GM21825 (cell line): ENCODE results near the gene ZFYVE28.
"Not testable (repeated sequence)": the region's sequence is repeated elsewhere in the genome, so short reads cannot be mapped to it uniquely, and the experiment has no call there.

Experiments used
- ATAC-seq: cut with Tn5 transposase; IDR thresholded peaks from one replicate; pipeline ENCODE4 v1.9.1; 2021; ENCODE audit warnings: mild to moderate bottlenecking, moderate library complexity; ENCODE audit not compliant: unreplicated experiment

The ZFYVE28 gene

DNA sequence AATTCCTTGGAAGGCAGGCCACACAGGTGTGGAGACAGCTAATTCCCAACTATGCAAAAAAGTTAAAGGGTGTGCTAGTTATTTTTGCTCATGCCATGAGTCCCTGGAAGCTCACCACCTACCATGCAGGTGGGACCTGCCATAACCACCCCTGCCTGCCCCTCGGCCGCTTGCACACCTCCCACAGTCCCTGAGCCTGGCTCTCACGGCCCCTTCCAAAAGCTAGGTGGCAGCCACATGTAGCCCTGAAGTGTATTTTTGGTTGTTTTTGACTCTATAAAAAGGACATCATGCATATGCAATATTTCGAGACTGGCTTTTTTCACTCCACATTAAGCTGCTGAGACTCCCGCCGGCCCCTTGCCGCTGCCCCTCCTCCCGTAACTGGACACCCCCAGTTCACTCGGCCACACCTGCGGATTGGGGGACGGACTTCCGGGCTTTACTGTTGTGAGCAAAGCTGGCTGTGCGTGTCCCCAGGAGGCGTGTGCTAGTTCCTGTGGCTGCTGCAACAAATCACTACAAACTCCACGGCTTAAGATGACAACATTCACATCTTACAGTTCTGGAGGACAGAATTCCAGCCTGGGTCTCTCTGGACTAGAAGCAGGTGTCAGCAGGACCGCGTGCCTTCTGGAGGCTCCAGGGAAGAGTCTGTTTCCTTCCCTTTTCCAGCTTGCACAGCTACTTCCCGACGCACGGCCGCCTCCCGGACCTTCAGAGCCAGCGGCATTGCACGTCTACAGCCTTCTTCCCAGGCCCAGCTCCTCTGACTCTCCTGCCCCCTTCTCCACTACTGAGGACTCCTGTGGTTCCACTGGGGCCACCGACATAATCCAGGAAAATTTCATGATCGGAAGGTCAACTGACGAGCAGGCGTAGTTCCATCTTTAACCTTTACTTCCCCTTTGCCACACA, 24.8 kb downstream of the ZFYVE28 start:
- no peak for ATAC-seq

- no peak for ATAC-seq
Observed at GRCh38 chr4:2390784-2391421, 27.5 kb downstream of the ZFYVE28 start.

DNA sequence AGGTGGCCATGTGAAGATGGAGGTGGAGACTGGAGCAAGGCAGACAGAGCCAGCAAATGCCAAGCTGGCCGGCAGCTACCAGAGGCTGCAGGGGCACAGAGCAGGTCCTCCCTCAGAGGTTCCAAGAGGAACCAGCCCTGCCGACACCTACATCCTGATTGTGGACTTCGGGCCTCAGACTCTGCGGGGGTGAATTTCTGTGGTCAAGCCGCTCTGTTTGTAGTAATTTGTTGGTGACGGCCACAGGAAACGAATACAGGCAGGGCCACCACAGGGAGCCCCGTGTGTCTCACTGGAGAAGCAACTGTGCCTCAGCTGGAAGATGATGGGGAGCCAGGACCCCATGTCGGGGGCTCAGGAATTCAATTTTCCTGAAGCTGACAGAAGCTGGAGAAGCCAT, 28.3 kb downstream of the ZFYVE28 start:
- ATAC-seq: no peak

DNA sequence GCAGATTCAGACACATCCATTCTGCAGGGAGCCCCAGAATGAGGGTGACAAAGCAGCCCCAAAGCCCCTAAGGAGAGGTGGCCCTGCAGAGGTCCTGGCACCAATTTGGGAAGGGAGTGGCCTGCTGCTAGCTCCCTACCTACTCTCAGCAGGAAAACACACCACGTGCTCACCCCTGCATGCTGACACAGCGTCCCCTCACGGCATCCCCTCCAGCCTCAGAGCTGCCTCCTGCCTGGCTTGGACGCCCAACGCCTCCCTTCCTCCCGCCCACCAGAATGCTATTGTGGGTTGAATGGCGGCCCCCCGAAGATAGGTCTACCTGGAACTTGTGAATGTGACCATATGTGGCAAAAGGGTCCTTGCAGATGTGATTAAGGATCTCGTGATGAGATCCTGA, 28.8 kb downstream of the ZFYVE28 start:
- ATAC-seq: no peak

DNA sequence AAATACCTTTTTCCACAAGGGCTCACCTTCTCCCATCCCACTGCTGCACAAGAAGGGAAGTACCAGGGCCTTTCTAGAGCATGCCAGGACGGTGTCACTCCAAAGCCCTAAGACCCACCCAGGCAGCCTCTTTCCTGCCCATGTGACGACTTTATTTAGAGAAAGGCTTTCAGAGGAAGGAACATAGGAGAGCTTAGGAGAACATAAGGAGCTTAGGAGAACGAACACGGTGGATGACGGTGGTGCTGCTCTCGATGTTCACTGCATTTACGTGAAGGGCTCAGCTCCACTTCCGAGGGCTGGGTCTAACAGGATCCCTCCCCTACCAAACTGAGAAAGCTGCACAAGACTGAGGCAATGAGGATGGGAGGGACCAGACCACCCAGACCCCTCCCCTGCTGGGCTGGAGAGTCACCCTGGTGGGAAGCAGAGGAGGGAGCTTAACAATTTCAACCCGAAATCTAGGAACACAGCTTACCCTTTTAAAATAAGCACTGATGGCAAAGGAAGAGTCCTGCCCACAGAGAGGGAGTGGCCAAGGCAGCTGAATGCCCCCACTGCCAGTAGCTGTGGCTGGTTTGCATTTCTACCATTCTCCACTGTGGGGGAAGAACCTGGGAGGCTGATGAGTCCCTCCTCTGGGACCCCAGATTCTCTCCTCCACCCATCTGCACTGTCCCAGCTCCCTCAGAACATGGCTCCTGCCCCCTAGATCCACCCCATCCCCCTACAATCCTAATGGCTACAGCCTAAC, 29.8 kb downstream of the ZFYVE28 start:
- no peak for ATAC-seq

- ATAC-seq: no peak
Observed at GRCh38 chr4:2387829-2388228, 30.6 kb downstream of the ZFYVE28 start.

DNA sequence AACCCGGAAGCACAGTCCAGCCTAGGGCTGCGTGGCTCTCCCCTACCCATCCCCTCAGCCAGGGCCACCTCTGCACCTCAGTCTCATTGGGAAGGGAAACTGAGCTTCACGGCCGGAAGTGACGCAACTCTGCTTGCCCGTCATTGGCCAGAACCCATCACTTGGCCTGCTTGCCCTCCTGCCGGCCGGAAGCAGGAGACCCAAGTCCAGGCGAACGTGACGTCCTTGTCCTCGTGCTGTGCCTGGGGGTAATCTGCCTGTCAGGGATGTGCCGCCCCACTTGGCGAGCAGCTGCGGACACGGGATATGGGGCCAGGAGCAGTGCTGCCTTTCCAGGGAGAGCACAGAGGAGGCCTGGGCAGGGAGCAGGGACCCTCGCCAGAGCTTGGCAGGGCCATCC, 31.2 kb downstream of the ZFYVE28 start:
- ATAC-seq: no peak

GRCh38 chr4:2386717-2387116, 31.7 kb downstream of the ZFYVE28 start:
- no peak for ATAC-seq

GRCh38 chr4:2385516-2385915, 32.9 kb downstream of the ZFYVE28 start:
- ATAC-seq: no peak

DNA sequence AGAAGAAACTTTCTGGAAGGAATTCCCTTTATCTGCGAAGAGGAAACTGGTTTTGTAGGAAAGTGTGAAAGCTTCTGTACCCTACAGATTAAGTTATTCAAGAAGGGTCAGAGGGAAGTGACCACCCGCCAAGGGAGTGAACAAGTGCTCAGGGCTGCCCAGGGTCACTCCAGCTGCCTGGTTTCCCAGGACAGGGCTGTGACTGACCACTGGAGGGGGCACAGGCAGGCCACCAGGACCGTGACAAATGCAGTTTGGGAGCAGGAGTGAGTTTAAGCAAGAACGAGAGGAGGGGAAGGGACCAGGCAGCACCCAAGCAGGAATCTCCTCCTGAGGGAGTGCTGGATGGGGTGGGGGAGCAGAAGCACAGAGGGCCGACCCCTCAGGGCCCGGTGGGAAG, 34.2 kb downstream of the ZFYVE28 start:
- ATAC-seq: no peak

GRCh38 chr4:2383760-2384159, 34.7 kb downstream of the ZFYVE28 start:
- no peak for ATAC-seq

- not testable (repeated sequence) for ATAC-seq
Observed at GRCh38 chr4:2383220-2383631, 35.2 kb downstream of the ZFYVE28 start.

GRCh38 chr4:2382769-2383202, 35.7 kb downstream of the ZFYVE28 start:
- not testable (repeated sequence) for ATAC-seq

GRCh38 chr4:2380589-2380988, 37.9 kb downstream of the ZFYVE28 start:
- not testable (repeated sequence) for ATAC-seq

DNA sequence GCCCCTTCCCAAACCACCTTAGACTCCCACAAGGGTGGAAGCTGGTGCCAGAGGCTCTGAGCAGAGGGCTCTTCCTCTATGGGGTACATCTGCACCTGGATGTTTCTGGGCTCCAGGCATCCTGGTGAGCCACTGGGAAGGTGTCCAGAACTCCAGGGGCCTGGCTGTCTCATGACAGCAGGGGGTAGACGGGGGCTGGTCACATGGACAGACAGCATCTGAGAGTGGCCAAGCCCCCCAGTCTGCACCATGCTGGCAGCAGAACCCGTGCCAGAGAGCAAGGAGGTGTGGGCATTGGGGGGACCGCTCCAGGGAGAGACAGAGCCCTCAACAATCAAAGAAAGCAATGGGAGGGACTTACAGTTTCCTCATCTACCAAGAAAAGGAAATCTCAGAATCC, 39.5 kb downstream of the ZFYVE28 start:
- ATAC-seq: no peak

DNA sequence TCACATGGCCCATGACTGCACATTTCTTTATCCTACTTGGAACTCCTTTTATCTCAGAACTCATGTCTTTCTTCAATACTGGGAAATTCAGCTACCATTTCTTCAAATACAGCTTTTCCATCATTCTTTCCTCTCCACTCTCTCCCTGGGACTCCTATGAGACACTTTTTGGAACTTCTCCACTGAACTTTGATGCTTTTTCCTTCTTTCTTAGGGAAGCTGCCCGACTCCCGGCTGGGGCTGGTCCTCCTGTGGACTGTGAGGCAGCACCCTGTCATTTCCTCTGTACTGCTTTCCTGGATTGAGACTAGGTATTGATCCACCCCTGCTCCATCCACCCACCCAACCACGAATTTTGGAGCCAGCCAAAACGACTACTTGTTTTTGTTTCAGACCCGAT, 40.0 kb downstream of the ZFYVE28 start:
- ATAC-seq: no peak

DNA sequence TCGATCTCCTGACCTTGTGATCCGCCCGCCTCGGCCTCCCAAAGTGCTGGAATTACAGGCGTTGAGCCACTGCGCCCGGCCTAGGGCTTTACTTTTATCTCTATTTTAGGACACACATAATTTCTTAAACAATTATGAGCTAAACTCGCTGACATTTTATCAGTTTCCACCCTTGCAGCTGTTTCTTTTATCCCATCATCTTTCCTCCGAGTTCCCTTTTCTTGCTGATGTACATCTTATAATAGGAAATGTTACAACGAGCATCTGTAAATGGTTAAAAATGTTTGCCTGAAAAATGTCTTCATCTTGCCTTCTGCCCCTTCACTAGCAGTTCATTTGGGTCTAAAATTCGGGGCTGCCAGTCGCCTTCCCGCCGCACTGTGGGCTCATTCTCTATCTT, 41.2 kb downstream of the ZFYVE28 start:
- no peak for ATAC-seq

GRCh38 chr4:2375427-2375826, 43.0 kb downstream of the ZFYVE28 start:
- ATAC-seq: no peak

GRCh38 chr4:2373532-2373931, 44.9 kb downstream of the ZFYVE28 start:
- no peak for ATAC-seq

- ATAC-seq: no peak
Observed at GRCh38 chr4:2372488-2373030, 45.9 kb downstream of the ZFYVE28 start.

GRCh38 chr4:2371765-2372487, 46.5 kb downstream of the ZFYVE28 start:
- no peak for ATAC-seq
